GM12892 (cell line): Measurements from ENCODE around the gene NLRP2B.

Experiments
- POLR2A ChIP-seq: IDR thresholded peaks from 2 replicates; pipeline ENCODE4 v1.6.1; 2011; ENCODE audit warnings: low read depth, low read length, control low read depth
- POLR2AphosphoS5 ChIP-seq: IDR thresholded peaks from 2 replicates; pipeline ENCODE4 v1.6.1; 2011; ENCODE audit warnings: low read depth, low read length, control low read depth
- TAF1 ChIP-seq: IDR thresholded peaks from 2 replicates; pipeline ENCODE4 v1.6.1; 2011; ENCODE audit warnings: low read depth, mild to moderate bottlenecking, control low read depth, low read length, borderline replicate concordance

DNA sequence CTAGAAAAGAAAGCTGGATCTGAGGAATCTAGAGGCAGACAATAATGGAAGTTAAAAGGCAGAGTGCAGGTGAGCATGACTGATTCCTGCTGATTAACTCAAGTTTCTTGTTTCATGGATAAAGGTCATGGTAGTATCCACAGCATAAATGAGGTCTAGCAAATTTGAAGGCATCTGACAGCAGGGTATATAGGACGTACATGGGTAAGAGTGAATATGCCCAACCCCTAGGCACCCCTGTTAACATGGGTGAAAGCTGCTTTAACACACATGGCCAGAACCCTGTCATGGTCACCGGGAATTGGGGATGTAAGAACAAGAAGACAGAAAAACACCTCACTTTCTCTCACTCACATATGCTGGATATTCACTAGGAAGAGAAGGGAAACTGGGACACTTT lies 25.0 kb downstream of the NLRP2B start:
- TF ChIP-seq POLR2A (no peak), TAF1 (no peak), POLR2AphosphoS5 (no peak)
